Measurements from ENCODE around the gene ATP8B1.
"Not testable (repeated sequence)": the region's sequence is repeated elsewhere in the genome, so short reads cannot be mapped to it uniquely, and the experiment has no call there.

Gene ATP8B1

GRCh38 chr18:57771193-57771592 lies 31.9 kb downstream of the ATP8B1 start:
- in situ Hi-C loops (cut with MboI; ENCODE audit: low sequenced_read_pairs): no loop called here

GRCh38 chr18:57768537-57769326 lies 34.4 kb downstream of the ATP8B1 start:
- in situ Hi-C loops (cut with MboI; ENCODE audit: low sequenced_read_pairs): no loop called here

DNA sequence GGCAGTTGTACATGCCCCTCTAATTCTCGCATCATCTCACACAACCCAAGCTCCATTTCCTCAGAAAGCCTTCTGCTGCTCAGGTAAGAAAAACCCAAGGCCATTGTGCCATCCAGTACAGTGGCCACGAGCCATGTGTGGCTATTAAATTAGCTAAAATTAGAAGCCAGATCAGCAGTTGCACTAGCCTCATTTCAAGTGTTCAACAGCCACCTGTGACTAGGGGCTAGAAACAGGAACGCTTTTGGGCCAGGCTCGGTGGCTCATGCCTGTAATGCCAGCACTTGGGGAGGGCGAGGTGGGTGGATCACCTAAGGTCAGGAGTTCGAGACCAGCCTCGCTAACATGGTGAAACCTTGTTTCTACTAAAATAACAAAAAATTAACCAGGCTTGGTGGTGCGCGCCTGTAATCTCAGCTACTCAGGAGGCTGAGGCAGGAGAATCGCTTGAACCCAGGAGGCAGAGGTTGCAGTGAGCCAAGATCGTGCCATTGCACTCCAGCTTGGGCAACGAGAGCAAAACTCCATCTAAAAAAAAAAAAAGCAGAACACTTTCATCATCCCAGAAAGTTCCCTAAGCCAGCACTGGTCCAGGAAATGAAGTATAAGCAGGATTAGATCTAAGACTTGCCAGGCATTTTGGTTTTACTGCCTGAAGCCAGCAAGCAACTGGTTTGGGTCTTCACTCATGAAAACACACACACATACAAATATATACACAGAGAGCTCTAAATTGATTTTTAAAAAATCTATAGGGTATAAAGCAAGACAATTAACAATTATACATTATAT lies 35.7 kb downstream of the ATP8B1 start:
- in situ Hi-C loops (cut with MboI; ENCODE audit: low sequenced_read_pairs): no loop called here

DNA sequence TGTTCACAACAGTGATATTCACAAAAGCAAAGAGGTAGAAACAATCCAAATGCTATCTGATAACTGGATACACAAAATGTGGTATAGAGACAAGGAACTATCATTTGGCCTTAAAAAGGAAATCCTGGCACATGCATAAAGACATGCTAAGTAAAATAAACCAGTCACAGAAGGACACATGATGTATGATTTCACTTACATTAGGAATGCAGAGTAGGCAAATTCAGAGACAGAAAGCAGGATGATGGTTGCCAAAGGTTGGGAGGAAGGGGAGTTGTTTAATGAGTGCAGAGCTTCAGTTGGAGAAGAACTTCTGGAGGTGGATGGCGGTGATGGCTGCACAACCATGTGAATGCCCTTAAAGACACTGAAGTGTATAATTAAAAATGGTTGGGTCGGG lies 38.1 kb downstream of the ATP8B1 start:
- in situ Hi-C loops (cut with MboI; ENCODE audit: low sequenced_read_pairs): no loop called here

GRCh38 chr18:57764087-57764486 lies 39.0 kb downstream of the ATP8B1 start:
- in situ Hi-C loops (cut with MboI; ENCODE audit: low sequenced_read_pairs): no loop called here

DNA sequence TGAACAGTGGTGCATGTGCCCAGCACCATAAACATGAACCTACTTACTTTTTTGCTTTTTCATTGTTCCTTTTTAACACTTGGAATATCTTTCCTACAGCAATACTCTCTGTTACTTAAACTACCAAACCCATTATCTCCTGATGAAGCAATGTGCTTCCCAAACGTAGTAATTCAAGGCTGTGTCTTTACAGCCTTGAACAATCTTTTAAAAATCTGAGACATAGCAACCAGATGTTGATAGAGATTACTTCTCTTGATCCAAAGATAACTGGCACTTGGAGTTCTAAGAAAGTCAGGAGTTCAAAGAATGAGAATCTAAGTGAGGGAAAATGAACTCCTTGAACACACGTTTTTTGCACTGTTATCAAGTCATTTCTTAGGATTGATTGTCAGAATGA lies 40.4 kb downstream of the ATP8B1 start:
- in situ Hi-C loops (cut with MboI; ENCODE audit: low sequenced_read_pairs): no loop called here

DNA sequence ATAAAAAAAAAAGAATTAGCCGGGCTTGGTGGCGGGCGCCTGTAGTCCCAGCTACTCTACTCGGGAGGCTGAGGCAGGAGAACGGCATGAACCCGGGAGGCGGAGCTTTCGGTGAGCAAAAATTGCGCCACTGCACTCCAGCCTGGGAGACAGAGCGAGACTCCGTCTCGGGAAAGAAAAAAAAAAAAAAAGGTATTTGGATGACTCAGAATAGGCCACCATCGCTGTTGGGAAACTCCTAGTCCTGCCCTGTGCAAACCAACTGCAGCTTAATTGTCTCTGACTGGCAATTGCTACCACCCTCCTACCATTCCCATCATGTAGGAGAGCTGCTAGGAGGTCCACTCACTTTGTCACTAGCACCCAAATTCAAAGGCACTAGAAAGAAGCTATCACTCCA lies 43.5 kb downstream of the ATP8B1 start:
- in situ Hi-C loops (cut with MboI; ENCODE audit: low sequenced_read_pairs): no loop called here

DNA sequence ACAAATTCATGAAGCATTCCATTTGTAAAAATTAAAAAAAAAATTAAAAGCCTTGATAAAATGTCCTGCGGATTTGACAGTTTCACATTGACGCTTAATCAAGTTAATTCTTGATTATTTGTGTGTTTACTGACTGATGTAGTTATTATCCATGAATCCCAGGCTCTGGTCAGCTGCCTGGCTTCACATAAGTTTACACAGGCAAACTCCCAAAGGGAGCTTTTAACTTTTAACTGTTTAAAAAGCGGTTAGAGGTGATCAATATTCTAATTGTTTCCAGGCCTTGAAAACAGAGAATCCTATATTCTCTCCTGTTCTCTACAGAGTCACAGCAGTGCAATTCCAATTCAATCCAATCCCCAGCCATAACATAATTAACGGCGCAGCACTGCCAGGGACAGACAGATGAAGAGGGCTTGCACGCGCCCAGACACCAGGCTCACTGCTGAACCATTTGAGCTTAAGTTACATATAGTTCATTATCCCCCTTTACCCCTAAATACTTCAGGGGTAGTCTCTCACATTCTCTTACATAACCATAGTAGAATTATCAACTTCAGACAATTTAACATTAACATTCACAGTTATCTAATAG lies 47.5 kb downstream of the ATP8B1 start:
- in situ Hi-C loops (cut with MboI; ENCODE audit: low sequenced_read_pairs): no loop called here

DNA sequence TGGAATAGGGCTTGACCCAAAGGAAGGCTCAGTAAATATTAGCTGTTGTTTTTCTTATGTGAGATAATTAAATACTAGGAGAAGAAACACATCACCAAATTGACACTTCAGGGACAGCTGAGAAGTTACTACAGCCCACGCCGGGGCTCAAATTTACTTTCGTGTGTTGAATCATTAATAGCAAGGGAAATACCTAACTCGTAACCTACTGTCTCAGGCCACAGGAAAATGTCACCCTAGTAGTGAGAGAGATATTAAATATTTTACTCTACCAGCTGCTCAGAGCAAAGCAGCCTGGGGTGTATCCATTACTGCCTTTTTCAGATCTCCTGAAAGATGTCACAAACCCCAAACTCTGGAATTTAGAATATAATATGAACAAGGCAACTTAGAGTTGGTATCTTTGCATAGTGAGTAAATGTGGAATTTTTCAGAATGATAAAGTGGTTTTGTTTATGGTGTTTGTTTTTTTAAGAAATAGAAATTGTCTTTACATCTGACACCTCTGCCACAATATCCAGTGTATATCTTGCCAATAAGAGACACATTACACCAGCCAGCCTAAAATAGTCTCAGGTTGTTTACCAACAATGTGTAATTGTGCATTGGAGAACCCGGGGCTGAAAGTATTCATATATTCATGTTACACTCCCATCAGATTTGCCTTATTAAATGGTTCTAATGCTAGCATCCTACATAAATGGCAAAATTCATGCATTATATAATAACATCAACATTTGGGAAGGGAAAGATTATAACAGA lies 48.4 kb downstream of the ATP8B1 start:
- in situ Hi-C loops (cut with MboI; ENCODE audit: low sequenced_read_pairs): no loop called here

GRCh38 chr18:57753063-57753462 lies 50.1 kb downstream of the ATP8B1 start:
- in situ Hi-C loops (cut with MboI; ENCODE audit: low sequenced_read_pairs): no loop called here

DNA sequence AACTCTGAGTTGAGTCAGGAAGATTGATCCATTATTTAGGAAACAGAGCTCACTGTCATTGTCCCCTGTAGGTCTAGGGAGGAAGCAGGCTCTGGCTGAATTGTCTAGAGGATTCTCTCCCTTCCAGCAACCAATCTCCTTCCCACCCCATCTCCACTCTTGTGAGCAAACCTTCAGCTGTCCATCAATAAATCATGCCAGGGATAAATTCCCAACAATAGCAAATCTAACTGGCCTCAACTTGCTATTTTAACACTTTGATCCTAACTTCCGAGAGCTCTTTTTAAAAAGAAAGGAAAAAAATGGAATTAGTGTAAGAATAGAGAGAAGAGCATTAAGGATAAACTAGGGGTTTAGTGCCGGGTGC lies 53.5 kb downstream of the ATP8B1 start:
- in situ Hi-C loops (cut with MboI; ENCODE audit: low sequenced_read_pairs): no loop called here

DNA sequence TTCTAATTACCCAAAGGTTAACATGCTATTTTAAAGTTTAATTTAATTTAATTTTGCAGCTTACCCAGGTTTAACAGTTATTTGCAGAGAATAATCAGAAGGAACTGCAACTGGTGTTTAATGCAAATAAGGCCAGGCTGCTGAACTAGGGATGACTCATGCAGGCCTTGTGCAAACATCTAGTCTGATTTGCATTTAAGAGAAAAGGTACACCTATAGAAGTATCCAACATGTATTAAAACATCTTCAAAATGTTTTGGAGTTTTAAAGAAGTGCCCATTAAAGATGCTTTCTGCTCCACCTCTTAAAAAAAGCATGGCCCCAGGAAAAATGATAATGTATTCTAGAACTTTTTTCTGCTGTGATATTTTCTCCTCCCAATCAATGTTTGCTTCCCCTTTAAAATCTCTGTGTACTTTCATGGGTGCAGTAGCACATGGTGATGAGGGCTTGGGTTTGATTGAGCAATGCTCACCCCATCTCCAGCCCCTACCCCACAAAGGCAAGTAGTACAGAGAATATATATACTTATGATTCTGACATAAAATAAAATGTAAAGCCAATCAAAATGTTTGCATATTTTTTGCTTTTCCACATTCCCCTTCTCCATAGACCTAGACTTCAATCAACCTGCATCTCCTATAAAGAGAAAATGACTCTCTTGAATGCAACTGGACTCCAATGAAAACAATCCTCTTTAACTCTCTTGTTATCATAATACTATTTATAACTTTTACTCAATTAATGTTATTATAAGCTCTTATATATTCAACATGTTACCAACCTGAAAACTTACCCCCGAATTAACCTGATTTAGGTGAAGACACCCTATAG lies 54.1 kb downstream of the ATP8B1 start:
- in situ Hi-C loops (cut with MboI; ENCODE audit: low sequenced_read_pairs): no loop called here

DNA sequence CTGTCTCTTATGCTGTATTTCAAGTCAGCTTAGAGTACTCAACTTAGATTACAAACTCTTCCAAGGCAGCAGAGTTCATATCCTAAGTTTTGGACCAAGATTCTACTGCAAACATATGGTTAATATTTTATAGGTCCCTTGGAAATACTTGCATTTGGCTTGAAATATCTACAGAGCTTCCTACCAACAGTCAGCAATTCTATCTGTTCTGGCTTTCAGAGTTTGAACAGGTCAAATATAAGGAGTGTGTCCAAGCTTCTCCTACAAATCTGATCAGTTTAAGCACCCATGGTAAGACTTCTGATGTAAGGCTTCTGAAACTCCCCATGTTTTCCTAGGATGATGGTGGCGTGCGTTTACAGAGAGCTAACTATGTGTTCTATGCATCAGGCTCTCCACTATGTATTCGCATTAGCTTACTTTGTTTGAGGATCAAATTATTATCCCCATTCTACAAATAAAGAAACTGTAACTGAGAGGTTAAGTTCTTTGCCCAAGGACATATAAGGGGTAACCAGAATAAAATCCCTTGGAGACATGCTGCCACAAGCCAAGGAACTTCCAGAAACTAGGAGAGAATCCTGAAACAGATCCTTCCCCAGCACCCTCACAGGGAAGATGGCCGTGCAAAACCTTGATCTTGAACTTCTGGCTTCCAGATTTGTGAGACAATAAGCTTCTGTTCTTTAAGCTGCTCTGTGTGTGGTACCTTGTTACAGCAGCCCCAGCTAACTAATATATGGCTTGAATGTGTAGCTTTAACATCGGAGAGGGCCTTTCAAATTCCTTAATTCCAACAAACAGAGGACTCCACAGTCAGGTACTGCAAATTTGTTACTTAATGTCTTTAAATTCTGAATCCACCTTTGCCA lies 55.1 kb downstream of the ATP8B1 start:
- in situ Hi-C loops (cut with MboI; ENCODE audit: low sequenced_read_pairs): no loop called here

- in situ Hi-C loops (cut with MboI; ENCODE audit: low sequenced_read_pairs): no loop called here
Observed at GRCh38 chr18:57744211-57744694, 58.9 kb downstream of the ATP8B1 start.

- in situ Hi-C loops (cut with MboI; ENCODE audit: low sequenced_read_pairs): no loop called here
Observed at GRCh38 chr18:57743008-57743407, 60.1 kb downstream of the ATP8B1 start.

DNA sequence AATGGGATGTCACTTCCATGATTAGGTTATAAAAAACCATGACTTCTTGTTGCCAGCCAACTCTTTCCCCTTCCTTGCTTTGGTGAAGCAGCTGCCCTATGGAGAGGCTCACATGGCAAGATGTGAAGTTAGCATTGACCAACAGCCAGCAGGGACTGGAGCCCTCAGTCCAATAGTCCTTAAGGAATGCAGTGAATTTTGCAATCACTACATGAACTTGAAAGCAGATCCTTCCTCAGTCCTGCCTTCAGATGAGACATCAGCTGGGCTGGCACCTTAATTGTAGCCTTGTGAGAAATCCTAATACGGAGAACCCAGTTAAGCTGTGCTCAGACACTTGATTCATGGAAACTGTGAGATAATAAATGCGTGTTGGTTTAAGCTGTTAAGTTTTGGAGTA lies 61.8 kb downstream of the ATP8B1 start:
- in situ Hi-C loops (cut with MboI; ENCODE audit: low sequenced_read_pairs): no loop called here

DNA sequence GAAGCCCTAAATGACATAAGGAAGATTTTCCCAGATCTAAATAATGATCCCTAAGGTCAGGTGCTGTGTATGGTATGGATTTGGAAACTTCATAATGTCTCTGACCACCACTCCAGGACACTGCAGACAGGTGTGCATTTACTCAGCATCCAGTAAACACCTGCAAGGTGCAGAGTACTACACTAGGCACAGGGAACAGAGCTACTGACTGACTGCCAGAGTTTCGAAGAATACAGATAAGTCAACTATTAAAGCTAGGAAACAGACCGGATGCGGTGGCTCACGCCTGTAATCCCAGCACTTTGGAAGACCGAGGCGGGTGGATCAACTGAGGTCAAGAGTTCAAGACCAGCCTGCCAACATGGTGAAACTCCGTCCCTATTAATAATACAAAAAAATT lies 65.0 kb downstream of the ATP8B1 start:
- in situ Hi-C loops (cut with MboI; ENCODE audit: low sequenced_read_pairs): no loop called here

GRCh38 chr18:57737400-57738060 lies 65.6 kb downstream of the ATP8B1 start:
- in situ Hi-C loops (cut with MboI; ENCODE audit: low sequenced_read_pairs): no loop called here

DNA sequence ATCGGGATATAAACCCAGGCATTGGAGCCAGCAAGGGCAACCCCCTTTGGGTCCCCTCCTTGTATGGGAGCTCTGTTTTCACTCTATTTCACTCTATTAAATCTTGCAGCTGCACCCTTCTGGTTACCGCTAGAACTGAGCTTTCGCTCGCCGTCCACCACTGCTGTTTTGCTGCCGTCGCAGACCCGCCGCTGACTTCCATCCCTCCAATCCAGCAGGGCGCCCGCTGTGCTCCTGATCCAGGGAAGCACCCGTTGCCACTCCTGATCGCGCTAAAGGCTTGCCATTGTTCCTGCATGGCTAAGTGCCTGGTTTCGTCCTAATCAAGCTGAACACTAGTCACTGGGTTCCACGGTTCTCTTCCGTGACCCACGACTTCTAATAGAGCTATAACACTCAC lies 68.1 kb downstream of the ATP8B1 start:
- in situ Hi-C loops (cut with MboI; ENCODE audit: low sequenced_read_pairs): not testable (repeated sequence)
